Neutrophil (primary cell): Measurements from ENCODE around the gene S100A6.
"Not testable (repeated sequence)": the region's sequence is repeated elsewhere in the genome, so short reads cannot be mapped to it uniquely, and the experiment has no call there.

Source experiments
- H3K27ac ChIP-seq: fragments of 200-600 bp; sonication (generic); 2 replicates; pipeline ENCODE4 v1.5.1; 2016; ENCODE audit warnings: mild to moderate bottlenecking, moderate library complexity
- H3K27me3 ChIP-seq: fragments of 200-600 bp; sonication (generic); 2 replicates; pipeline ENCODE4 v1.6.0; 2016; ENCODE audit warnings: mild to moderate bottlenecking
- H3K36me3 ChIP-seq: fragments of 200-600 bp; sonication (generic); 2 replicates; pipeline ENCODE4 v1.5.1; 2017
- H3K4me1 ChIP-seq, 2 experiments: fragments of 200-600 bp in 1 of 2; sonication (generic) in 1 of 2; 1 replicate in 1 of 2; 2 replicates in 1 of 2; pipeline versions ENCODE4 v1.5.1 to v1.6.1; 2013 to 2016; ENCODE audit warnings: low read depth in 1 of 2, low read length in 1 of 2, mild to moderate bottlenecking in 1 of 2, moderate library complexity in 1 of 2; ENCODE audit not compliant: control insufficient read depth in 1 of 2, insufficient read depth in 1 of 2
- H3K4me3 ChIP-seq, 2 experiments: fragments of 200-600 bp in 1 of 2; sonication (generic) in 1 of 2; 1 replicate in 1 of 2; 2 replicates in 1 of 2; pipeline ENCODE4 v1.5.1; 2013 to 2016; ENCODE audit warnings: low read depth in 1 of 2, low read length in 1 of 2, mild to moderate bottlenecking in 1 of 2, moderate library complexity in 1 of 2
- H3K9me3 ChIP-seq: fragments of 200-600 bp; sonication (generic); 2 replicates; pipeline ENCODE4 v1.5.1; 2016
- CTCF ChIP-seq: fragments of 200-600 bp; sonication (generic); IDR thresholded peaks from 2 replicates; pipeline ENCODE4 v1.5.1; 2016; ENCODE audit warnings: antibody characterized with exemption

S100A6 gene

GRCh38 chr1:153578490-153578889 is 42.7 kb upstream of the S100A6 start:
- no peak for TF ChIP-seq CTCF
- H3K4me1 ChIP-seq = peaks cover 12 to 13% of the 10 kb centered on the region in 2 experiments
- peaks cover 23% of the 10 kb centered on the region for H3K27me3 ChIP-seq
- no peaks in the 10 kb centered on the region for H3K9me3 ChIP-seq
- H3K36me3 ChIP-seq = no peaks in the 10 kb centered on the region
- H3K4me3 ChIP-seq = no peak overlapping the region
- no peak overlapping the region for H3K27ac ChIP-seq

- Histone ChIP-seq H3K4me3 (no peak overlapping the region), H3K27ac (no peak overlapping the region), H3K9me3 (no peaks in the 10 kb centered on the region)
These were observed 41.8 kb upstream of the S100A6 start for GRCh38 chr1:153577624-153578051.

GRCh38 chr1:153577138-153577537 is 41.3 kb upstream of the S100A6 start:
- Histone ChIP-seq H3K27ac (no peak overlapping the region), H3K36me3 (no peaks in the 10 kb centered on the region), H3K9me3 (no peaks in the 10 kb centered on the region), H3K4me3 (no peak overlapping the region), H3K4me1 (peaks cover 25 to 27% of the 10 kb centered on the region in 2 experiments), H3K27me3 (peaks cover 23% of the 10 kb centered on the region)
- no peak for TF ChIP-seq CTCF

More at GRCh38 chr1:153577624-153578051, 41.8 kb upstream of the S100A6 start:
- peaks cover 23% of the 10 kb centered on the region for H3K27me3 ChIP-seq
- TF ChIP-seq CTCF = no peak
- peaks cover 20 to 22% of the 10 kb centered on the region in 2 experiments for H3K4me1 ChIP-seq
- no peaks in the 10 kb centered on the region for H3K36me3 ChIP-seq

GRCh38 chr1:153575497-153575896 is 39.7 kb upstream of the S100A6 start:
- peaks cover 34 to 35% of the 10 kb centered on the region in 2 experiments for H3K4me1 ChIP-seq
- not testable (repeated sequence) for H3K36me3 ChIP-seq, H3K27ac ChIP-seq, H3K9me3 ChIP-seq, H3K4me3 ChIP-seq
- H3K27me3 ChIP-seq = peaks cover 23% of the 10 kb centered on the region

- H3K4me1 ChIP-seq = peaks cover 34 to 35% of the 10 kb centered on the region in 2 experiments
- H3K27me3 ChIP-seq = peaks cover 23% of the 10 kb centered on the region
- H3K27ac ChIP-seq, H3K9me3 ChIP-seq, H3K4me3 ChIP-seq, H3K36me3 ChIP-seq: not testable (repeated sequence)
These were observed 39.3 kb upstream of the S100A6 start for GRCh38 chr1:153575081-153575491.

GRCh38 chr1:153573351-153573750 is 37.6 kb upstream of the S100A6 start:
- no peak for TF ChIP-seq CTCF
- Histone ChIP-seq H3K4me1 (peaks cover 41% of the 10 kb centered on the region in 2 experiments), H3K4me3 (peak overlapping the region in 1 of 2 experiments; percentile 26), H3K27ac (peak overlapping the region; percentile 74), H3K27me3 (peaks cover 11% of the 10 kb centered on the region), H3K36me3 (no peaks in the 10 kb centered on the region), H3K9me3 (no peaks in the 10 kb centered on the region)

GRCh38 chr1:153572569-153573015 is 36.8 kb upstream of the S100A6 start:
- H3K4me3 ChIP-seq = no peak overlapping the region
- H3K9me3 ChIP-seq = no peaks in the 10 kb centered on the region
- peak overlapping the region; percentile 74 for H3K27ac ChIP-seq
- peaks cover 3% of the 10 kb centered on the region for H3K27me3 ChIP-seq
- peak; percentile 28 for TF ChIP-seq CTCF
- H3K36me3 ChIP-seq = no peaks in the 10 kb centered on the region
- H3K4me1 ChIP-seq = peaks cover 49% of the 10 kb centered on the region in 2 experiments
